ENCODE measurements around the gene VSIG10.

- TF ChIP-seq POLR2AphosphoS5 (IDR thresholded peaks at IDR 0.05; ENCODE audit: low read depth, low read length) (no peak), CTCF (IDR thresholded peaks at IDR 0.05) (no peak), REST (IDR thresholded peaks at IDR 0.05; ENCODE audit: insufficient read depth in 1 of 2, low read depth in 2 of 2, low read length in 1 of 2) (no peak)
Observed at GRCh38 chr12:118144499-118144898, 40.7 kb upstream of the VSIG10 start.

Measured in Panc1 (cell line).